GM21786 (cell line): Measurements from ENCODE around the gene YDJC.
"Not testable (repeated sequence)": the region's sequence is repeated elsewhere in the genome, so short reads cannot be mapped to it uniquely, and the experiment has no call there.

Experiments used
- ATAC-seq: cut with Tn5 transposase; IDR thresholded peaks from one replicate; pipeline ENCODE4 v1.9.1; 2021; ENCODE audit not compliant: unreplicated experiment

The YDJC gene

GRCh38 chr22:21632931-21633330 lies 3.1 kb upstream of the YDJC start:
- no peak for ATAC-seq

GRCh38 chr22:21632237-21632895 lies 2.5 kb upstream of the YDJC start, which contains the start of gene CCDC116:
Gene CCDC116 (plus strand): TSS chr22:21632760. CDS start chr22:21633182, 422 bp downstream.
- no peak for ATAC-seq

DNA sequence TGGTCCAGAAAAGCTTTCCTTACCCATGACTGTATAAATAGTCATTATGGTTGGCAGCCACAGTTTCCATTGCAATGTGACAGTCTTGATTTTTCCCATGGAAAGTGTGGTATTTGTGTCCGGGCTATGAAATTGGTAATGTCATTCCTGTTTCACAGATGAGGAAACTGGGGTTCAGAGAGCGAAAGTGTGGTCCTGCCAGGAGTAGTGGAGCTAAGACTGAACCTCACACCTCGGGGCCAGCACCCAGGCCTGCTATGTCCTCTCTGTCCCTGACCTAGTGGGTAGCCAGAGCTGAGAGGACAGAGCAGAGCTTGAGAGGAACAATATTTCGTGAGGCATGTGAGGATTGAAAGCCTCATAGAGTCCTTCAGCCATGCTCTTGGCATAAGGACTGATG lies 1.2 kb upstream of the YDJC start:
- ATAC-seq, result no peak

DNA sequence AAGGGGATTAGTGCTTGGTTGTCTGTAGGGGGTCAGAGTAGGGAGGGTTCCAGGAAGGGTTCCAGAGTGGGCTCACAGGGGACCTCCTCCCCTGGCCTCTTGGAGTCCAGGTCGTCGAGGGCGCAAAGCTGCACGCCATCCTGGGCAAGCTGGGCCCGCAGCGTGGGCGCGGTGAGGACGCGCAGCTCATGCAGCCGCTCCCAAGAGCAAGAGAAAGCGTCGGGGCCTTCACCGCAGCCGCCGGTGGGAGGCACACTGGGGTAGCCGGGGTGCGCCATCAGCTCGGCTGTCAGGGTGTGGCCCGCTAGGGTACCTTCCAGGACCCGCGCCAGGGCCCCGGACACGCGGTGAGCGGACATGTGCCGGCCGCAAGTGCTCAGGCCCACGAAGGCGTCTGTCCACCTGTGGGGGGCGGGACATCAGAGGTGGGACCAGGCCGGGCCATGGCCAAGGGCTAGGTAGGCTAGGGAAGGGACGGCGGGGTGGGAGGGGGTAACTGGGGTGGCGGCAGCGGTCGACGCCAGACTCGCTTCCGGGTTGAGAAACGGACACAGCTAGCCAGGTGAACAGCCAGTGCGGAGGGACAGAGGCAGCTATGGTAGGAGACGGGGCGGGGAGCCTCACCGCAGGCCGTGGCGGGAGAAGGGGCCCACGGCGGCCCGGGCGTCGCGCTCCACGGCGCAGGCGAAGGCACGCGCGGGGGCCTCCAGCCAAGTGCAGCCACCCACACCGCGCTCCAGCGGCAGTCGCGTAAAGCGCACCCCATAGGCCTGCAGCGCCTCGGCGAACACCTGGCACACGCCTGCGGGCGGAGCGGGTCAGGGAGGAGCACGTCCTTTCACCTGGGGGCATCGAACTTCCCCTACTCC lies 1.2 kb downstream of the YDJC start:
- no peak for ATAC-seq

GRCh38 chr22:21626735-21627469 lies 2.9 kb downstream of the YDJC start:
- no peak for ATAC-seq

DNA sequence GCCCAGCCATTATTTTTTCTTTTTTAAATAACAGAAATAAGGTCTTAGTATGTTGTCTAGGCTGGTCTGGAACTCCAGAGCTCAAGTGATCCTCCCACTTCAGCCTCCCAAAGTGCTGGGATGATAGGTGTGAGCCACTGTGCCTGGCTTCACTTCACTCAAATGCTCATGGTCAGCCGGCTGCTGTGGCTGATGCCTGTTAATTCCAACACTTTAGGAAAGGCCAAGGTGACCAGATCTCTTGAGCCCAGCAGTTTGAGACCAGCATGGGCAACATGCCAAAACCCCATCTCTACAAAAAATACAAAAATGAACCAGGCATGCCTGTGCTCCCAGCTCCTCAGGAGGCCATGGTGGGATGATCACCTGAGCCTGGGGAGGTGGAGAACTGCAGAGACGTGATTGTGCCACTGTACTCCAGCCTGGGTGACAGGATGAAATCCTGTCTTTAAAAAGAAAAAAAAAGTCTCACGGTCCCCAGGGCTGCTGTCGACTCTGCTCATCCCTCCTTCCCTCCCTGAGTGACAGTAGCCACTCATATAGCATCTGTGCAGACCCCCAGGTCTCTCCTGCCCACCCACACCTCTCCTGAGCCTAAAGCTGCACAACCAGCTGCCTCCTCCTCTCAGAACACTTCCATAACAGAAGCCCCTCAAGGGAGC lies 3.6 kb downstream of the YDJC start:
- ATAC-seq, result no peak

DNA sequence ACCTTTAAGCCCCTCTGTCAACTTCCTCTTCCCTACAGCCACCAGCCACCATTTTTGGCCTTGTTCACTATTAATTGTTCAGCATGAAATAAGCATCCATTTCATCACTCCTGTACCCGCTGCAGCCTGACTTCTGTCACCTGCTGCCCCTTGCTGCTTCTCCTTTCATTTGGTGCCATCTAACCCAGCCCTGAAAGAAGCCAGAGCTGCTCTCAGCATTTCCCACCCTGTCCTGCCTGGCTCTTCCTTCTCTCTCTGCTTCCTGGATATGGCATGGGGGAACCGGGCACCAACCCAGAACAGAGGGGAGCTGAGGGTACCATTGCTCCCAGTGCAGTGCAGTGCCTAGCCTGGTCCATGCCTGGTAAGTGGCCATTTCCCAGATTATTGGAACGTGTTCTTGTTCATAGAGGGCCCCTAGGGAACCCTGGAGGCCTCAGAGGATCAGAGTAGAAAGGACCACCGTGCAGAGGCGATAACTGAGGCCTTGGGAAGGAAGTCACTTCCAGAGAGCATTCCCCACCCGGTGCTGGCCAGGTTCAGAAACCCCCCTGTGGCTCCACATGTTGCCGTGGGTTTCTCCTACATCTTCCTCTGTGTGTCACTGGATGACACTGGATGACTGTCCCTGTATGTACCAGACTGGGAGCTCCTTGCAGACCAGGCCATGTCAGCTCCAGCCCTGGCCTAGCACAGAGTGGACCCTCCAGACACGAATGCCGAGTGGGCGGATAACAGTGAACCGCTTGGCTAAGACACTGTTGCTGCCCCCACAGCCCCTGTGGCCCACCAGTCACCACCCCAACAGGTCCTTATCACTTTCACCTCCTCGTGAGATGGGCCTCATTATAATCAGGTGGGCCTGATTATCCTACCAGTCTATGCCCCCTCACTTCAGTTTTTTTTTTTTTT lies 4.7 kb downstream of the YDJC start:
- no peak for ATAC-seq

GRCh38 chr22:21624120-21624879 lies 5.5 kb downstream of the YDJC start:
- no peak for ATAC-seq

DNA sequence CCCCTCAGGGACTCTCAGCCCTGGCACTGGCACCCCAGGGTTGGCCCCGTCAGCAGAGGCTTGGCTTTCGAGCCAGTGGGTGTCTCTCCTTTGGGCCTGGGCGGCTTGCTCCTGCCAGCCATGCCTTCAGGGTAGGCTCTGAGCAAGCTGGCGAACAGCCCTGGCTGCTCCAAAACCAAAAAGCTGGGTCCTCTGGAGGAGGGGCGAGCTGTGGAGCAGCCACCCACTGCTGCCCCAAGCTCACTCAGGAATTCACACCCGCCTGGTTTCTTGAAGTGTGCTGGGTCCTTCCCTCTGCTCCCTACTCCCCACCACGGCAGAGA lies 6.2 kb downstream of the YDJC start:
- ATAC-seq, result no peak

DNA sequence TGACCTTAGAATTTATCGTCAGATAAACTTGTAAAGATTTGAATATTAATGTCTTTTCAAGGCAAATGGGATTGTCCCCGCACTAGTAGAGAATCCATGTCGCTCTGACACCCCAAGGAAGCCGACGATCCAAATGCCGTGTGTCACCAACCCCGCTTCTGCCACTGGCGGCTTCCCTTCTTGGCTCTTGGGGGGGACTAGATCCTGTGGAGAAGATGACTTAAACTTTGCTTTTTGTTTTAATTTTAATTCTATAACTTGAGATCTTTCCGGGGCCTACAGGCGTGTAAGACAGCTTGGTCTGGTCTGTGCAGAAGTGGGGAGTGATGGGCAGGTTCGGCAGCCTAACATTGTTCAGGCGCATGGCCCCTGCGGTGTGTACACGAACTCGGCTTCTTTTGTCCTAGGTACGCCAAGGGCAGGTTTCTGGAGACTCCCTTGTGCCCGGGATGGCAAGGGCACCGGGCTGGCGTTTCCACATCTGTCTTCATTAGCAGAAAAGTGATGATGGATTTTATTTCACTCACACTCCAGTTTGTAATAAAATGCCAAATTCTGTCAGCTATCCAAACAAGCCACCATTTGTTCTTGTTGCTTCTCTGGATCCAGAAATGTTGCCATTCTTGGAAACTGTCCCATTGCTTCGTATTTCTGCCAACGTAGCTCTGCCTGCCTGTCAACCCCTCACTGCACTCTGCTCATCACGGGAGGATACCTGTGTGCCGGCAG lies 6.7 kb downstream of the YDJC start:
- no peak for ATAC-seq

- ATAC-seq, result no peak
Measured at GRCh38 chr22:21622011-21622918, 7.6 kb downstream of the YDJC start.

- ATAC-seq, result no peak
Measured at GRCh38 chr22:21621025-21621424, 8.8 kb downstream of the YDJC start.

GRCh38 chr22:21617337-21617736 lies 12.5 kb downstream of the YDJC start:
- not testable (repeated sequence) for ATAC-seq

DNA sequence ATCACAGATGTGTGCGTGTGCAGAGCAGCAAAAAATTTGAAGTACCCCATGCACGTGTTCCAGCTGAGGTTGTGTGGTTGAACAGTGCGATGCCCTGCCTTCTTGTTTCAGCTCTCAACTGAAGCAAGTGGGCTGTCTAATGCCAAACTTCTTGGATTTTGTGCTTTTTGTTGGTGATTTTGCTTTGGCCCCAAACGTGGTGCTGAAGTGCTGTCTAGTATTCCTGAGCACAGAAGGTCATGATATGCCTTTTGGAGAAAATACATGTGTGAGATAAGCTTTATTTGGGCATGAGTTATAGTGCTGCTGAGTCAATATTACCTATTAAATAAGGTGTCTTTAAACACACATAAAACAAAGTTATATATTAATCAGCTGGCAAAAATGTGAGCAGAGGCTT lies 14.1 kb downstream of the YDJC start:
- ATAC-seq, result no peak

GRCh38 chr22:21613553-21614233 lies 16.1 kb downstream of the YDJC start:
- no peak for ATAC-seq

- ATAC-seq, result no peak
Measured at GRCh38 chr22:21612858-21613257, 17.0 kb downstream of the YDJC start.
